DMS53 (cell line): ENCODE results near the gene SNRPA1.

ENCODE experiments used
- DNase-seq: peaks from one replicate; lab custom pipeline; 2025; lab: John Stamatoyannopoulos, UW

The SNRPA1 gene

GRCh38 chr15:101294731-101295606 is at the start of gene SNRPA1:
Gene SNRPA1, minus strand, starts transcription at chr15:101295248. Its CDS starts 70 bp downstream, at chr15:101295178.
- peak; percentile 96 for DNase-seq

- DNase-seq = no peak
Measured at GRCh38 chr15:101342056-101342455, 47.0 kb upstream of the SNRPA1 start.

GRCh38 chr15:101338502-101339057 is 43.5 kb upstream of the SNRPA1 start:
- DNase-seq = no peak

GRCh38 chr15:101337976-101338375 is 42.9 kb upstream of the SNRPA1 start:
- DNase-seq = no peak

- DNase-seq = peak; percentile 7
Measured at GRCh38 chr15:101333907-101334789, 39.1 kb upstream of the SNRPA1 start.

DNA sequence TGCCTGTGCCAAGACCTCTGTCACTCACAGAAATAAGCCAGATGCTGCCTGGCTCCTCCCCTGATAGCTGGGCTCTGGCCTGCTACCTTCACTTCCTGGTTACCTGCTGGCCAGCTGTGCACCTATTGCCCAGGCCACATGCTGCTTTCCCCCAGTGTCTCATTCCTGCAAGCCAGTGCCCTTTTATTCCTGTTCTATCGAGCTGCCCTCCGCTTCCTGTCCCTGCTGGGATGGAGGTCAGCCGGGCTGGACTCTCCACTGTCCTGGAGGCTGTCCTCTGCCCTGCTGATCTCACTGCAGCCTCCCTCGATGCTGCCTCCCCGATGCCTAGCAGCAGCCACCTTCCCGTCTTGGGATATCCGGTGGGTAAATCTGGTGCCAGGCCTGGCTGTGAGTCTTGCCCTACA is 37.0 kb upstream of the SNRPA1 start:
- no peak for DNase-seq

- no peak for DNase-seq
Measured at GRCh38 chr15:101329867-101330380, 34.9 kb upstream of the SNRPA1 start.

GRCh38 chr15:101329309-101329863 is 34.3 kb upstream of the SNRPA1 start:
- no peak for DNase-seq

DNA sequence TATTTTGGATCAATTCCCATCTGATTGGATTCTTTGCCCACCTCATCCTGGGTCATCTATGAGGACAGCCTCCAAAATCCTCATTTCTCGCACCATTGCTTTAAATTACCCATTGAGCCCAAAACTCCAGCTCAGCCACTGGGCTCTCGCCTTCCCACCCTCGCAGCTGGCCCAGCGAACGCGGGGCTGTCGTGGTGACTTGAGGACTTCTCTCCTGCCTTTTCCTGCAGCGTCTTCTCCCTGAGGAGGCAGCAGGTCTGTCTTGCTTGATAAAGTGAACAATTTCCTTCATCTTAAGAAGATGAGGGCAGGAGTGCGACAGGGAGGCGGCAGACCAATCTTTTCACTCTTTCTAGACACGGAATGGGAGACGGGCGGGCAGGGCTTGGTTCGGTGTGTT is 33.0 kb upstream of the SNRPA1 start:
- DNase-seq = no peak

GRCh38 chr15:101327147-101327740 is 32.2 kb upstream of the SNRPA1 start:
- no peak for DNase-seq

DNA sequence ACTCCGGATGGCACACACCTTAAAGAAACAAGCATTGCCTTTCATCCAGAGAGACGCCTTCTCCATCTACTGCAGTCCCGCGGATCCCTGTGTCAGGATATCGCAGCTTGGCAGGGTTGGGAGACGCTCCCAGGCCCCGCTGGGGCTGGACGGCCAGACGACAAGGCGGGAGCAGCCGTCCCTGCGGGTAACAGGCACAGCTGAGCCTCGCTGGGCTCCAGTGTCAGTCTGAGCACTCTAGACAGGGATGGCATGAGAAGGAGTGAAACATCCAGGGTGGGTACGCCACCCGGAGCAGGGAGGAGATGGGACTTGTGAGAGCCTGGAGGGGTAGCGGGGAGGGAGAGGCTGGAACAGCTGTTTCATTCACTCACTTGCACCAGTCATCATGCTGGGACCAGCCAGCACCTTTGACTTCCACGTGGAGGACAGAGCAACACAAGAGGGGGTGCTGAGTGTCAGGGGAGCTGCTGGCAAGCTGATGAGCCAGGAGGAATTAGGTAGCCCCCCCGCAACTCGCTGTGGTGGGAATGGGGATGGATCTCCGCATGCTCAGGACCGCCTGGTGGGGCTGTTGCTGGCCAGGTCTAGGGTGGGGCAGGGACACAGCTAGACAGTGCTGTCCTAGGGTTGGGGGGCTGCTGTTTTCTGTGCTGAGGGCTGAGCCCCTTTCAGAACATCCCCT is 31.6 kb upstream of the SNRPA1 start:
- no peak for DNase-seq

DNA sequence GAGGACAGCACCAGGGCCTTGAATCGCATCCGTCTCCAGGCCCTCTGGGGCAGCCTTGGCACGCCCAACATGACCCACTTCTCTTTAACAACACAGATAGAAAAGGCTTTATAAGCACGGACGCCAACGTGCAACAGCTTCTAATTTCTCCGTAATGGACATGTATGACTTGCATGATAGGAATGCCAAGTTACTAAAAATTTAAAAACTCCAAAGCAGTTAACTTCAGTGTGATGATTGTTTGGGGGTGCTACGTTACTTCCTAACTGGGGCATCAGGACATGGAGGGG is 30.9 kb upstream of the SNRPA1 start:
- DNase-seq = no peak

DNA sequence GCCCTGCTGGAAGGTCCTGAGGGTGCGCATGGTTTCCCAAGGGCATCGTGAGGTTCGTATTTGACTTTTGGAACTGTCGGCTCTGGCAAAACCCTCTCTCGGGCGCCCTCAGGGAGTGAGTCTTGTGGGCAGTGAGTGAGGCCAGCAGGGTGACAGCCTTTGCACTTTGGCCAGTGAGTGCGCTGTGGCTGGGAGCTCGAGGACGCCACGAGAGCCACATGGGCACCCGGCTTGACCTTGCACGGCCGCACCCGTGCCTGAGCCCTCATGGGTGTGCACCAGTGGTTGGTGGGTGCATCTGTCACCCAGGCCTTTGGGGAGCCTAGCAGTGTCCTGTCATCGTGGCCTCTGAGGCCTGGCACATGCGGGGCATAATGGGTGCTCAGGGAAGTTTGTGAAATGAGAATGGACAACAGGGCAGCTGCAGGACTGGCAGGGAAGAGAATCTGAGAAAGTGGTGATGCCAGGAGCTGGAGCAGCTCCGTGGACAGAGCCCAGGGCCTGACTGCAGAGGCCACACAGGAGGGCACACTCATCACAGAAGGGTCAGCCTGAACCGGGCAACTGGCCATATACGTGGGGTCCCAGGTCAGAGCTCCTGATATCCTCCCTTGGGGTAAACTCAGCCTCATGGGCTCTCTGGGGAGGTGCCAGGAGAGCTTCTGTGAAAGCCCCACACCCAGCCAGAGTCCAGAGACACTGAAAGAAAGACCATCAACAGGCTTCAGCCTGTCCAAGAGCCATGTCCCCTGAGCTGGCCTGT is 30.4 kb upstream of the SNRPA1 start:
- DNase-seq = no peak

GRCh38 chr15:101324524-101325177 is 29.6 kb upstream of the SNRPA1 start:
- DNase-seq = no peak

DNA sequence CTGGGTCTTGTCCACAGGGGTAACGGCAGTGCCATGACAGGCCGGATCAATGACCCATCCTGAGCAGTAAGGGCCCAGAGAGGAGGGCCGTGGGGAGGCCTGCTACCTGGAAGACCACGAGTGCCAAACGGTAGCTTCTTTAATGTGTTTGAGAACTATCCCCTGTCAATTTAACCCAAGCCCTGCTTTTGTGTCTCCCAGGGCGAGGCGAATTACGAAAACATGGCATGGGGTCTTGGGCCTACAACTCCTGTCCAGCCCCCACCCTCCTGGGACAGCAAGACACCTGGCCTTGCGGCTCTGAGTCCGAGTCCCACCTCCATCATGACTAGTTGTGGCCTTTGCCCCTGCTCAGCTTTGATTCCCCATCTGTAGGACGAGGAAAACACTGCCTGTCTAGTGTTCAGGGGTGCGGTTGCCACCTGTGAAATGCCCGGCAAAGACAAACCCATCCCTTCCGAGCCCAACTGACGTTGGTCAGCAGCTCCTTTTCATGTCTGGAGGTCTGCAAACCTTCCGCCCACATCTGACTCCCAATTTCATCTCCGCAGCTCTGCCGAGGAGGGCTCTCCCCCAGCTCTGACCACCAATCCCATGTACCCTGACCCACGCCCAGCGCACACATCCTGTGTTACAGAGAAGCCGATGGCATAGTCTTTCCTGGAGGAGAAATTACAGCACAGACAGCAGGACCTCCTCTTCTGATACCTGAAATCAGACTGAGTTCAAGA is 28.9 kb upstream of the SNRPA1 start:
- no peak for DNase-seq

DNA sequence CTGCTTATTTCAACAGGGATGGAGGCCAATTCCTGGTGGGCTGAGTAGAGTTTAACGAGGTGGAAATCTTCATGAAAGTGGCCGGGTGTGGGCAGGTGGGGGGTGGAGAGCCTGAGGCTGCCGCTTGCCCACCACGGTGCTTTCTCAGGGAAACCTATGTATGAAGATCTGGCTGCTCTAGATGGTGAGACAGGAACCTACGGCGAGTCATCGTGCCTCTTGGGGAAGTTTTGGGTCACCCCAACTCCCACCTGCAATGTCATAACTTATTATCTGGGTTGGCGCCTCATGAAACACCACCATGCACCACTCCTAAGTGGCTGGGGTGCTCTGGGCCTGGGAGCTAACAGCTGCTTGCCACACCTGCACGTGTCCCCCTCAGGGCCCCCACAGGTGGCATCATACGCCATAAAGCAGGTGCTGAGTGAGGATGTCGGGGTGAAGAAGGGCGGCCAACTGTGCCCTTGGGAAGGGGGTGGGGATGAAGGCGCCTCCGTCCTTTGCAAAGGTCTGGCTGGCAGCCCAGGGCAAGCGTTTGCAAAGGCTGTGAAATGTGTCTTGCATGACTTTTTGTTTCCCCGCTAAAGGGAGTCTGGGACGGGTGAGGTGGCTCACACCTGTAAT is 27.9 kb upstream of the SNRPA1 start:
- DNase-seq = no peak

DNA sequence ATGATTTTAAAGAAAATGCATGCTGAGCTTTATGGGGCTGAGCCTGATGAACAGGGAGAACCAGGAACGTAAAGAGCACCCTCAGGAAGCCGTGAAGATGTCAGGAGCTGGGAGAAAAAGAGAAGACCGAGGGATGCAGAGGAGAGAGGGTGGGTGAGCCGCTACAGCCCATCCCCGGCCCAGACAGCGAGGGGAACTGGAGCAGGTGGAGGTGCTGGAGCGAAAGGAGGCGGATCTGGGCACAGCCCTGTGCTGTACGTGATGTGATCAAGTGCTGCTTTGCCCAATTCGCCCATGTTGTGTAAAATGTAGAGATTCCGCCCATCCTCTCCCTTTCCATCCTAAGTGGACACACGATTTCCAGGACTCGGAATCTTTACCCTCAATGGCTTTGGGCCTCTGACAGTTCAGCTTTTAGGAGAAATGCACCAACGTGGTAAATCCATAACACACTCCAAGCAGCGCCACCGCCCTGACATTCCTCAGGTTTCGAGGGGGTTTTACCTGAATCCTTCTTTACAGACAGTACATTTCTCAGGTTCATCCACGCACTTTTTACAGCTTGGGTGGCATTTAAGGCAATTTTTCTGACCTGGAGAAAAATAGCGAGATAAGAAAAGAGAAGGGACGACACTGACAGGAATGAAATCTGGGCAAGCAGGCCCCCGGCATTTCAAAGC is 27.1 kb upstream of the SNRPA1 start:
- DNase-seq = no peak

DNA sequence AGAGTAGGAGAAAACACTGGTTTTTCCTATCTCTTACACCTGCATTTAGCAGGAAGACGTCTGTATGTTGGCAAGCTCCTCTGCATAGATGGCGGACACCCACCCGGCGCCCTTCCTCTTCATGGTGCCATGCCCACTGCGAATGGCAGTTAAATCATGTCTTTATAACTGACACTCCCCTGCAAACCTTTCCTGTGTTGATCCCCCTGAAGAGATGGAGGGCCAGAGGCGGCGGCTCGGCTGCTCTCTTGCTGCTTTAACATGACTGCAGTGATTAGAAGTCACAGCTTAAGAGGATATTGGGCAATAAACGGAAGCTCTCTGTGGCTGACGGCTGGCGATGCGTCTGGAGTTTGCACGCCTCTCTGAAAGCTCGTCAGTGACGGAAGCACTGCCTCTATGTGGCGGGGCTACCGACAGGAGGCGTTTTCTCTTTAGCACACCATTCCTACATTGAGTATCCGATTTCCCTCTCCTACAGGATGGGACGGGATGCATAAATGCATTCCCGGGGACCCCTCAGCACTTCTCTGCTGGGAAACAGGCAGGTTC is 25.5 kb upstream of the SNRPA1 start:
- no peak for DNase-seq
